ENCODE results near the gene ZFAND3. TPM values are rescaled to one million over a fixed set of nuclear protein-coding genes. Genes with fewer than 3 reads are reported as not detected.

ZFAND3 gene
- total and polyA plus RNA-seq, 2 of the 4 experiments (the other 2 are of a cell fraction), result 10.9 to 26.7 TPM

DNA sequence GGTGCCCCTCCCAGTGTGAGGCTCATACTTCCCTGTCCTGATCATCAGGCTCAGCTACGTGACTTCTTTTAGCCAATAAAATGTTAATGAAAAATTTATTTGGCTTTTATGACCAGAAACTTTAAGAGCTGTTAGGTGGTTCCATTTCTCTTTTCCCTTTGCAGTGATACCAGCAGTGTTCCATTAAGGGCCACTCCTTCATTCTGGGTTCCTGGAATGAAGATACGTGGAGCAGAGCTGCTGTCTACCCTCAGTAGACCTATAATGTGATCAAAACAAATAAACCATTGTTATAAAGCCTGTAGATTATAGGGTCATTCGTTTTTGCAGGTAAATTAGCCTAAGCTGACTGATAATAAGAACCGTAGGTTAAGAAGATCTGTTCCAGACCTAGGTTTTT, 228.0 kb downstream of the ZFAND3 start:
- no peak overlapping the region for H2BK120ac ChIP-seq (ENCODE audit: low read depth, low read length)
- no peak overlapping the region for H3K23ac ChIP-seq (ENCODE audit: low read depth, low read length)
- WGBS, 2 experiments (ENCODE audit: extremely low coverage in 2 of 2, insufficient read length in 1 of 2), result no CpG with 5 or more reads among the region's 4 CpGs
- no peaks in the 10 kb centered on the region for H3K27me3 ChIP-seq (ENCODE audit: control insufficient read depth, insufficient read depth, low read length)
- no peak overlapping the region for H3K4me2 ChIP-seq (ENCODE audit: low read depth, low read length)
- no peak for DNase-seq
- H2AK5ac ChIP-seq (ENCODE audit: low read depth, low read length), result no peak overlapping the region
- no peak overlapping the region for H2BK15ac ChIP-seq (ENCODE audit: low read depth, low read length)
- no peak overlapping the region for H2BK5ac ChIP-seq (ENCODE audit: low read depth, low read length, poor library complexity, severe bottlenecking)
- H3K27ac ChIP-seq (ENCODE audit: insufficient read depth, low read length), result no peak overlapping the region
- H3K56ac ChIP-seq (ENCODE audit: extremely low read depth, insufficient read depth, low read length), result no peak overlapping the region
- H3K4me3 ChIP-seq (ENCODE audit: insufficient read depth, low read depth, low read length), result no peak overlapping the region
- H4K5ac ChIP-seq (ENCODE audit: low read depth, low read length), result no peak overlapping the region
- H4K91ac ChIP-seq (ENCODE audit: insufficient read depth, low read depth, low read length), result no peak overlapping the region
- H3K4ac ChIP-seq (ENCODE audit: low read depth, low read length), result no peak overlapping the region
- H3K9me1 ChIP-seq (ENCODE audit: insufficient read depth, low read length), result peaks cover 4% of the 10 kb centered on the region; the same call in 1 of the 2 replicates
- dilution Hi-C loops (cut with HindIII; ENCODE audit: low sequenced_read_pairs, unreplicated experiment) (no loop called here), in situ Hi-C loops (cut with MboI; ENCODE audit: low sequenced_read_pairs) (no loop called here), intact Hi-C loops (cut with micrococcal nuclease) (no loop called here)
- POLR2A ChIA-PET (ENCODE audit: unreplicated experiment), result no interaction called here
- no TSS peak for BruUV-seq (replicated peaks)
- peaks cover 49% of the 10 kb centered on the region for H4K20me1 ChIP-seq (ENCODE audit: insufficient read depth, low read length)
- no peaks in the 10 kb centered on the region for H3K36me3 ChIP-seq (ENCODE audit: control insufficient read depth, insufficient read depth, low read length)
- no peak overlapping the region for H3K14ac ChIP-seq (replicated peaks; ENCODE audit: low read depth, low read length)
- no peak for ATAC-seq (ENCODE audit: low read depth)
- H4K8ac ChIP-seq (ENCODE audit: low read depth in 2 of 2, low read length in 2 of 2), result no peak overlapping the region
- H3K79me1 ChIP-seq (ENCODE audit: low read depth in 1 of 2, low read length in 2 of 2), result peaks cover 39 to 65% of the 10 kb centered on the region in 2 experiments
- no peak overlapping the region for H2AK9ac ChIP-seq (replicated peaks; ENCODE audit: low read depth, low read length, poor library complexity)
- no peak overlapping the region for H3K18ac ChIP-seq (ENCODE audit: low read depth, low read length)
- no peak overlapping the region for H2AFZ ChIP-seq (replicated peaks; ENCODE audit: low read length, poor library complexity)
- CTCF ChIA-PET, result no interaction called here
- H2BK20ac ChIP-seq (ENCODE audit: low read depth, low read length), result no peak overlapping the region
- peaks cover 2% of the 10 kb centered on the region; the same call in 1 of the 2 replicates for H3K4me1 ChIP-seq (ENCODE audit: control insufficient read depth, insufficient read depth, low read length)
- no peak for TF ChIP-seq MXI1 (IDR thresholded peaks at IDR 0.05; ENCODE audit: borderline replicate concordance, low read depth, low read length)
- TF ChIP-seq POLR2A (IDR thresholded peaks at IDR 0.05; ENCODE audit: low read depth, low read length), result no peak
- no peak for TF ChIP-seq MAFK (IDR thresholded peaks at IDR 0.05; ENCODE audit: low read depth, low read length)
- TF ChIP-seq, protein P1, sequence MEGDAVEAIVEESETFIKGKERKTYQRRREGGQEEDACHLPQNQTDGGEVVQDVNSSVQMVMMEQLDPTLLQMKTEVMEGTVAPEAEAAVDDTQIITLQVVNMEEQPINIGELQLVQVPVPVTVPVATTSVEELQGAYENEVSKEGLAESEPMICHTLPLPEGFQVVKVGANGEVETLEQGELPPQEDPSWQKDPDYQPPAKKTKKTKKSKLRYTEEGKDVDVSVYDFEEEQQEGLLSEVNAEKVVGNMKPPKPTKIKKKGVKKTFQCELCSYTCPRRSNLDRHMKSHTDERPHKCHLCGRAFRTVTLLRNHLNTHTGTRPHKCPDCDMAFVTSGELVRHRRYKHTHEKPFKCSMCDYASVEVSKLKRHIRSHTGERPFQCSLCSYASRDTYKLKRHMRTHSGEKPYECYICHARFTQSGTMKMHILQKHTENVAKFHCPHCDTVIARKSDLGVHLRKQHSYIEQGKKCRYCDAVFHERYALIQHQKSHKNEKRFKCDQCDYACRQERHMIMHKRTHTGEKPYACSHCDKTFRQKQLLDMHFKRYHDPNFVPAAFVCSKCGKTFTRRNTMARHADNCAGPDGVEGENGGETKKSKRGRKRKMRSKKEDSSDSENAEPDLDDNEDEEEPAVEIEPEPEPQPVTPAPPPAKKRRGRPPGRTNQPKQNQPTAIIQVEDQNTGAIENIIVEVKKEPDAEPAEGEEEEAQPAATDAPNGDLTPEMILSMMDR (conservative IDR thresholded peaks at IDR 0.05; ENCODE audit: low read depth, low read length), result no peak
- TF ChIP-seq NFE2L2 (IDR thresholded peaks at IDR 0.05; ENCODE audit: low read depth, low read length), result no peak
- no peak for TF ChIP-seq RAD21 (IDR thresholded peaks at IDR 0.05; ENCODE audit: low read length)
- TF ChIP-seq RCOR1 (IDR thresholded peaks at IDR 0.05; ENCODE audit: insufficient replicate concordance, low read length), result no peak
- TF ChIP-seq, protein P2, sequence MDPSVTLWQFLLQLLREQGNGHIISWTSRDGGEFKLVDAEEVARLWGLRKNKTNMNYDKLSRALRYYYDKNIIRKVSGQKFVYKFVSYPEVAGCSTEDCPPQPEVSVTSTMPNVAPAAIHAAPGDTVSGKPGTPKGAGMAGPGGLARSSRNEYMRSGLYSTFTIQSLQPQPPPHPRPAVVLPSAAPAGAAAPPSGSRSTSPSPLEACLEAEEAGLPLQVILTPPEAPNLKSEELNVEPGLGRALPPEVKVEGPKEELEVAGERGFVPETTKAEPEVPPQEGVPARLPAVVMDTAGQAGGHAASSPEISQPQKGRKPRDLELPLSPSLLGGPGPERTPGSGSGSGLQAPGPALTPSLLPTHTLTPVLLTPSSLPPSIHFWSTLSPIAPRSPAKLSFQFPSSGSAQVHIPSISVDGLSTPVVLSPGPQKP (IDR thresholded peaks at IDR 0.05; ENCODE audit: borderline replicate concordance, low read depth, low read length), result no peak
- TF ChIP-seq BHLHE40 (IDR thresholded peaks at IDR 0.05; ENCODE audit: low read depth, low read length), result no peak
- TF ChIP-seq FOS (IDR thresholded peaks at IDR 0.05; ENCODE audit: low read depth, low read length), result no peak
- TF ChIP-seq SMC3 (IDR thresholded peaks at IDR 0.05; ENCODE audit: low read depth, low read length), result no peak
- TF ChIP-seq, protein P3, sequence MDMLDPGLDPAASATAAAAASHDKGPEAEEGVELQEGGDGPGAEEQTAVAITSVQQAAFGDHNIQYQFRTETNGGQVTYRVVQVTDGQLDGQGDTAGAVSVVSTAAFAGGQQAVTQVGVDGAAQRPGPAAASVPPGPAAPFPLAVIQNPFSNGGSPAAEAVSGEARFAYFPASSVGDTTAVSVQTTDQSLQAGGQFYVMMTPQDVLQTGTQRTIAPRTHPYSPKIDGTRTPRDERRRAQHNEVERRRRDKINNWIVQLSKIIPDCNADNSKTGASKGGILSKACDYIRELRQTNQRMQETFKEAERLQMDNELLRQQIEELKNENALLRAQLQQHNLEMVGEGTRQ (IDR thresholded peaks at IDR 0.05; ENCODE audit: low read depth, low read length), result no peak
- no peak for TF ChIP-seq CHD1 (IDR thresholded peaks at IDR 0.05; ENCODE audit: low read depth, low read length)
- TF ChIP-seq MAZ (IDR thresholded peaks at IDR 0.05; ENCODE audit: borderline replicate concordance, low read depth, low read length), result no peak
- no peak for TF ChIP-seq RFX5 (IDR thresholded peaks at IDR 0.05; ENCODE audit: low read depth, low read length)
- no peak for TF ChIP-seq CEBPB (IDR thresholded peaks at IDR 0.05; ENCODE audit: low read depth, low read length)
- no peak overlapping the region for H3K9ac ChIP-seq (ENCODE audit: low read depth, low read length)
- no peaks in the 10 kb centered on the region for H3K9me3 ChIP-seq (ENCODE audit: control insufficient read depth, insufficient read depth, low read length)

All from IMR-90 (cell line).